CD14-positive monocyte (primary cell): ENCODE measurements around the gene ARMC9. TPM values are rescaled to one million over a fixed set of nuclear protein-coding genes. Genes with fewer than 3 reads are reported as not detected.

Source experiments
- DNase-seq, 3 donors: peaks; one replicate each; pipeline ENCODE4 v3.0.0-alpha.2; 2011 to 2022
- H2AFZ ChIP-seq: 2 replicates; pipeline ENCODE4 v1.6.0; 2012; ENCODE audit warnings: mild to moderate bottlenecking, low read depth, low read length, inconsistent platforms; ENCODE audit not compliant: insufficient read depth, poor library complexity, severe bottlenecking
- H3K27ac ChIP-seq, 2 donors: 1 replicate in 1 of 2; 2 replicates in 1 of 2; pipeline ENCODE4 v1.5.1; 2012 to 2013; ENCODE audit warnings: low read length in 2 of 2, control low read depth in 1 of 2, inconsistent platforms in 1 of 2, low read depth in 1 of 2, mild to moderate bottlenecking in 1 of 2
- H3K27me3 ChIP-seq, 2 donors: one replicate each; pipeline versions ENCODE4 v1.6.0 to v1.6.1; 2011 to 2013; ENCODE audit warnings: low read length in 2 of 2; ENCODE audit not compliant: control insufficient read depth in 2 of 2, insufficient read depth in 2 of 2
- H3K36me3 ChIP-seq, 2 donors: replicated peaks in 1 of 2; 1 replicate in 1 of 2; 2 replicates in 1 of 2; pipeline versions ENCODE4 v1.5.1 to v1.6.1; 2012 to 2013; ENCODE audit warnings: low read length in 2 of 2, control low read depth in 1 of 2, inconsistent platforms in 1 of 2, mild to moderate bottlenecking in 1 of 2; ENCODE audit not compliant: insufficient read depth in 2 of 2, control insufficient read depth in 1 of 2
- H3K4me1 ChIP-seq, 2 donors: 1 replicate in 1 of 2; 2 replicates in 1 of 2; pipeline versions ENCODE4 v1.5.1 to v1.6.1; 2012 to 2013; ENCODE audit warnings: low read length in 2 of 2, control low read depth in 1 of 2, inconsistent platforms in 1 of 2, mild to moderate bottlenecking in 1 of 2, moderate library complexity in 1 of 2; ENCODE audit not compliant: insufficient read depth in 2 of 2, control insufficient read depth in 1 of 2
- H3K4me2 ChIP-seq: replicated peaks from 2 replicates; pipeline ENCODE3; 2012; ENCODE audit warnings: low read length, moderate library complexity, mild to moderate bottlenecking; ENCODE audit not compliant: poor library complexity, severe bottlenecking; ENCODE audit errors: extremely low read depth
- H3K4me3 ChIP-seq, 3 experiments: fragments of 200-600 bp in 1 of 3; sonication (generic) in 1 of 3; replicated peaks in 1 of 3; 1 replicate in 2 of 3; 2 replicates in 1 of 3; pipeline ENCODE4 v1.5.1; 2011 to 2013; ENCODE audit warnings: low read length in 3 of 3, mild to moderate bottlenecking in 3 of 3, control low read depth in 2 of 3, low read depth in 2 of 3, inconsistent platforms in 1 of 3, moderate library complexity in 1 of 3
- H3K79me2 ChIP-seq: 2 replicates; pipeline ENCODE4 v1.6.0; 2012; ENCODE audit warnings: mild to moderate bottlenecking, control low read depth, inconsistent platforms, low read length, moderate library complexity; ENCODE audit not compliant: insufficient read depth
- H3K9ac ChIP-seq: 2 replicates; pipeline ENCODE4 v1.6.0; 2017; ENCODE audit warnings: low read length, mild to moderate bottlenecking; ENCODE audit not compliant: insufficient read depth, poor library complexity, severe bottlenecking
- H3K9me3 ChIP-seq, 2 donors: replicated peaks in 1 of 2; 1 replicate in 1 of 2; 2 replicates in 1 of 2; pipeline versions ENCODE4 v1.5.1 to v1.6.1; 2012 to 2013; ENCODE audit warnings: low read length in 2 of 2, control low read depth in 1 of 2; ENCODE audit not compliant: control insufficient read depth in 1 of 2, insufficient read depth in 1 of 2
- H4K20me1 ChIP-seq: 2 replicates; pipeline ENCODE4 v1.6.0; 2012; ENCODE audit warnings: mild to moderate bottlenecking, low read length, control low read depth, moderate library complexity; ENCODE audit not compliant: insufficient read depth
- H3K27ac Mint-ChIP-seq, 7 donors: one replicate each; pipeline ENCODE4 v1.8.0; 2020; ENCODE audit warnings: mild to moderate bottlenecking in 7 of 7, mixed read lengths in 7 of 7, moderate library complexity in 6 of 7, inconsistent platforms in 2 of 7
- H3K27me3 Mint-ChIP-seq, 3 donors: one replicate each; pipeline ENCODE4 v1.8.0; 2021 to 2022; ENCODE audit warnings: low read depth in 3 of 3, mild to moderate bottlenecking in 3 of 3, mixed read lengths in 3 of 3, moderate library complexity in 3 of 3, inconsistent platforms in 1 of 3
- H3K36me3 Mint-ChIP-seq, 2 donors: one replicate each; pipeline ENCODE4 v1.8.0; 2020; ENCODE audit warnings: mixed read lengths in 2 of 2, inconsistent platforms in 1 of 2, mild to moderate bottlenecking in 1 of 2
- H3K4me1 Mint-ChIP-seq: one replicate; pipeline ENCODE4 v1.8.0; 2020; ENCODE audit warnings: mild to moderate bottlenecking, mixed read lengths
- H3K4me3 Mint-ChIP-seq, 2 donors: one replicate each; pipeline ENCODE4 v1.8.0; 2020; ENCODE audit warnings: mild to moderate bottlenecking in 2 of 2, mixed read lengths in 2 of 2, moderate library complexity in 1 of 2
- H3K9me3 Mint-ChIP-seq, 7 donors: one replicate each; pipeline ENCODE4 v1.8.0; 2020 to 2022; ENCODE audit warnings: mixed read lengths in 7 of 7, mild to moderate bottlenecking in 6 of 7, moderate library complexity in 6 of 7, inconsistent platforms in 2 of 7
- whole genome bisulfite sequencing: methylation state at CpG from one replicate; pipeline ENCODE4 v1.1.5; 2013; ENCODE audit warnings: missing lambda C conversion rate; ENCODE audit not compliant: insufficient coverage; 5-methylcytosine and 5-hydroxymethylcytosine counted together
- intact Hi-C, 2 donors: fragments of 100-400 bp; cut with micrococcal nuclease; formaldehyde crosslinking; loops; one replicate each; pipeline versions ENCODE4 v1.15.0 to v1.15.1; 2023
- polyA plus RNA-seq, 3 donors: library from polyadenylated mRNA; depleted of rRNA in 1 of 3; unstranded in 2 of 3; stranded (reverse) in 1 of 3; fragments of 300-500 nt in 2 of 3; fragments of >200 nt in 1 of 3; fragmentation: Illumina TruSeq in 2 of 3; gene quantifications; 1 replicate in 2 of 3; 2 replicates in 1 of 3; pipeline ENCODE4 v1.2.3, GENCODE V29; 2012 to 2021
- TF ChIP-seq, protein P1 (sequence below): fragments of 200-600 bp; IDR thresholded peaks from one replicate; pipeline ENCODE4 v1.8.0; 2022; ENCODE audit warnings: antibody characterized with exemption, mild to moderate bottlenecking

Gene ARMC9
- polyA plus RNA-seq, 3 donors: 0.07 to 0.27 TPM; not detected in 1

DNA sequence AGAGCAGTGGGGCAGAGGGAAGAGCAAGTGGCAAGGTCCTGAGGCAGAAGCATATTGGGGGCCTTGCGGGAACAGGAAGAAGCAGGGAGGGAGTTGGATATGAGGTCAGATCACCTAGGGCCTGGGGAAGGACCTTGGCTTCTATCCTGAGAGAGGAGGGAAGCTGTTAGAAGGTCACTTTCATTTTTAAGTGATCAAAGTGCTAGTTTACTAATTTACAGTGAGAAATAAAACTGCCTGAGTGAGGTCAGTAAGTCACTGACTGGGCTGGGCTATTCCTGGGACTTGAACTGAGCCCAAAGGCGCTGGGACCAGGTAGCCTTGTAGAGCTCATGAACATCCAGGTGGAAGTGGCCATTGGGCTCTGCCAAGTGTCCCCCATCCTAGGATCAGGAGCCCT, 120.5 kb downstream of the ARMC9 start:
- Mint-ChIP-seq H3K9me3 (peaks cover 4 to 18% (median 6%) of the 10 kb centered on the region in 7 donors), H3K27me3 (peaks cover 4 to 6% (median 5%) of the 10 kb centered on the region in 3 donors), H3K36me3 (peaks cover 0 to 2% of the 10 kb centered on the region in 2 donors), H3K4me1 (peaks cover 62% of the 10 kb centered on the region), H3K4me3 (peak overlapping the region in 1 of 2 donors; percentile 17), H3K27ac (peak overlapping the region in 2 of 7 donors; percentile 26 to 30)
- intact Hi-C loops: no loop called here
- WGBS: 81% methylated on average over 2 of the region's 2 CpGs
- peaks cover 62 to 78% of the 10 kb centered on the region in 2 donors for H3K4me1 ChIP-seq
- no peak overlapping the region for H3K4me3 ChIP-seq
- no peak for DNase-seq
- H3K9me3 ChIP-seq: peaks cover 0 to 4% of the 10 kb centered on the region in 2 donors
- H3K4me2 ChIP-seq: no peak overlapping the region
- H2AFZ ChIP-seq: no peak overlapping the region
- H3K27me3 ChIP-seq: peaks cover 0 to 3% of the 10 kb centered on the region in 2 donors
- H3K79me2 ChIP-seq: no peaks in the 10 kb centered on the region
- H3K9ac ChIP-seq: no peak overlapping the region
- TF ChIP-seq, protein P1, sequence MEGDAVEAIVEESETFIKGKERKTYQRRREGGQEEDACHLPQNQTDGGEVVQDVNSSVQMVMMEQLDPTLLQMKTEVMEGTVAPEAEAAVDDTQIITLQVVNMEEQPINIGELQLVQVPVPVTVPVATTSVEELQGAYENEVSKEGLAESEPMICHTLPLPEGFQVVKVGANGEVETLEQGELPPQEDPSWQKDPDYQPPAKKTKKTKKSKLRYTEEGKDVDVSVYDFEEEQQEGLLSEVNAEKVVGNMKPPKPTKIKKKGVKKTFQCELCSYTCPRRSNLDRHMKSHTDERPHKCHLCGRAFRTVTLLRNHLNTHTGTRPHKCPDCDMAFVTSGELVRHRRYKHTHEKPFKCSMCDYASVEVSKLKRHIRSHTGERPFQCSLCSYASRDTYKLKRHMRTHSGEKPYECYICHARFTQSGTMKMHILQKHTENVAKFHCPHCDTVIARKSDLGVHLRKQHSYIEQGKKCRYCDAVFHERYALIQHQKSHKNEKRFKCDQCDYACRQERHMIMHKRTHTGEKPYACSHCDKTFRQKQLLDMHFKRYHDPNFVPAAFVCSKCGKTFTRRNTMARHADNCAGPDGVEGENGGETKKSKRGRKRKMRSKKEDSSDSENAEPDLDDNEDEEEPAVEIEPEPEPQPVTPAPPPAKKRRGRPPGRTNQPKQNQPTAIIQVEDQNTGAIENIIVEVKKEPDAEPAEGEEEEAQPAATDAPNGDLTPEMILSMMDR: no peak
- no peak overlapping the region for H3K27ac ChIP-seq
- H4K20me1 ChIP-seq: no peaks in the 10 kb centered on the region
- H3K36me3 ChIP-seq: no peaks in the 10 kb centered on the region

GRCh38 chr2:231319867-231320266, 121.4 kb downstream of the ARMC9 start:
- H3K4me1 ChIP-seq: peaks cover 62 to 78% of the 10 kb centered on the region in 2 donors
- no peak overlapping the region for H3K4me2 ChIP-seq
- WGBS: no CpG with 5 or more reads among the region's 1 CpG
- H3K4me3 ChIP-seq: no peak overlapping the region
- H3K9me3 Mint-ChIP-seq: peaks cover 4 to 18% (median 6%) of the 10 kb centered on the region in 7 donors
- H3K27ac Mint-ChIP-seq: peak overlapping the region in 2 of 7 donors; percentile 26 to 28
- peaks cover 4 to 6% (median 5%) of the 10 kb centered on the region in 3 donors for H3K27me3 Mint-ChIP-seq
- no peak overlapping the region for H3K27ac ChIP-seq
- TF ChIP-seq, protein P1: no peak
- H3K36me3 Mint-ChIP-seq: peaks cover 0 to 2% of the 10 kb centered on the region in 2 donors
- H3K36me3 ChIP-seq: no peaks in the 10 kb centered on the region
- peaks cover 0 to 3% of the 10 kb centered on the region in 2 donors for H3K27me3 ChIP-seq
- H2AFZ ChIP-seq: no peak overlapping the region
- no peak overlapping the region for H3K9ac ChIP-seq
- DNase-seq: no peak
- no peaks in the 10 kb centered on the region for H4K20me1 ChIP-seq
- no peaks in the 10 kb centered on the region for H3K79me2 ChIP-seq
- intact Hi-C loops: no loop called here
- peaks cover 0 to 4% of the 10 kb centered on the region in 2 donors for H3K9me3 ChIP-seq
- peaks cover 62% of the 10 kb centered on the region for H3K4me1 Mint-ChIP-seq
- no peak overlapping the region for H3K4me3 Mint-ChIP-seq
